Panc1 (cell line): Measurements from ENCODE around the gene RNF11.

Experiments used
- CTCF ChIP-seq: fragments of 450-650 bp; IDR thresholded peaks from 2 replicates; pipeline ENCODE4 v1.5.1; 2017; ENCODE audit warnings: mild to moderate bottlenecking
- POLR2AphosphoS5 ChIP-seq: IDR thresholded peaks from 2 replicates; pipeline ENCODE4 v1.6.1; 2012; ENCODE audit warnings: mild to moderate bottlenecking, low read depth, low read length, moderate library complexity
- REST ChIP-seq, 2 experiments: IDR thresholded peaks; 2 replicates each; pipeline ENCODE4 v1.6.1; 2011 to 2012; ENCODE audit warnings: low read depth in 2 of 2, control low read depth in 1 of 2, low read length in 1 of 2, mild to moderate bottlenecking in 1 of 2, moderate library complexity in 1 of 2; ENCODE audit not compliant: insufficient read depth in 1 of 2
- SIN3A ChIP-seq: IDR thresholded peaks from 2 replicates; pipeline ENCODE4 v1.6.1; 2012; ENCODE audit warnings: low read depth, mild to moderate bottlenecking, low read length, moderate library complexity, borderline replicate concordance; ENCODE audit not compliant: insufficient read depth

GRCh38 chr1:51296383-51297357 lies 60.6 kb downstream of the RNF11 start:
- peak; percentile 98 for TF ChIP-seq CTCF
- no peak; the same call in 1 of the 2 replicates for TF ChIP-seq POLR2AphosphoS5
- no peak for TF ChIP-seq REST (IDR thresholded peaks at IDR 0.05; ENCODE audit: insufficient read depth in 1 of 2, low read depth in 2 of 2, low read length in 1 of 2)
- no peak for TF ChIP-seq SIN3A
